ENCODE measurements around the gene VCP.

DNA sequence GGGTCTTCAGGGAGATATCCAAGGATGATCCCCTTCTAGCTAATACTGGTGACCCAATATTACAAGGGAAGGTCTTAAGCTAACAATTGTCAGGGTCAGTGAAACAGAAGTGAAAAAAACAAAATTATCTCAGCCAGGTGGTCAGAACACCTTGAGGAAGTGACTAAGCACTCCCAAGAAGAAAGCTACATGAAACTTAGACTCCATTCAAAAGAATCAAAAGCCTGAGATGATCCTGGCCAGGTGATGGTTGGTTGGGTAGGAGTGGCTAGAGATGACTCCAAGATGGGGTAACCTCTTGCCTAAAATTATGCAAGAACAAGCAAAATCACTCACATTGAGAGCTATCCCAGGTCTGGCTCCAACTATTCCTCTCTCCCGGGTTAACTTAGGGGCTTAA lies 5.4 kb downstream of the VCP start:
- TF ChIP-seq CTCF (IDR thresholded peaks at IDR 0.05) (no peak), POLR2A (IDR thresholded peaks at IDR 0.05) (no peak)
